HK-2 (cell line): ENCODE data around the gene ANKH.
"Not testable (repeated sequence)": the region's sequence is repeated elsewhere in the genome, so short reads cannot be mapped to it uniquely, and the experiment has no call there.

ENCODE experiments used
- DNase-seq: peaks from one replicate; pipeline ENCODE4 v3.0.0-alpha.2; 2018; ENCODE audit not compliant: unreplicated experiment

Gene ANKH

DNA sequence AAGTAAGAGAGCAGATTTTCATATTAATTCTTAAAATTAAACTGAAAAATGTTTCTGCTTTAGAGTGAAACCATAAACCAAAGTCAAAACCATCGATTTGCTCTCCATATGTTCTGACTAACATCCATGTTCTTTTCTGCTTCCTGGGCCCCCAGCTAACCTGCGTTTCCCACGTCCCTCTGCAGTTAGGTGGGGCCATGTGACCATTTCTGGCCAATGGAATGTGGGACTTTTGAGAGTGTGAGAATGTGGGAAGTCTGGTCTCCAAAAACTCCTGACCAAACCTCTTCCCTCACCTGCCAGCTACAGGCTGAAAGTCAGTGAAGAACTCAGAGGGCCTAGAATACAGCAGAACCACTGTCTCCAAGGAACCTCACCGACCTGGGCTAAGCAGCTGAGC, 44.9 kb downstream of the ANKH start:
- DNase-seq, result no peak

GRCh38 chr5:14825977-14826376, 45.6 kb downstream of the ANKH start:
- DNase-seq, result no peak

- DNase-seq, result no peak
Observed at GRCh38 chr5:14824499-14824898, 47.1 kb downstream of the ANKH start.

- no peak for DNase-seq
Observed at GRCh38 chr5:14821100-14821845, 50.3 kb downstream of the ANKH start.

DNA sequence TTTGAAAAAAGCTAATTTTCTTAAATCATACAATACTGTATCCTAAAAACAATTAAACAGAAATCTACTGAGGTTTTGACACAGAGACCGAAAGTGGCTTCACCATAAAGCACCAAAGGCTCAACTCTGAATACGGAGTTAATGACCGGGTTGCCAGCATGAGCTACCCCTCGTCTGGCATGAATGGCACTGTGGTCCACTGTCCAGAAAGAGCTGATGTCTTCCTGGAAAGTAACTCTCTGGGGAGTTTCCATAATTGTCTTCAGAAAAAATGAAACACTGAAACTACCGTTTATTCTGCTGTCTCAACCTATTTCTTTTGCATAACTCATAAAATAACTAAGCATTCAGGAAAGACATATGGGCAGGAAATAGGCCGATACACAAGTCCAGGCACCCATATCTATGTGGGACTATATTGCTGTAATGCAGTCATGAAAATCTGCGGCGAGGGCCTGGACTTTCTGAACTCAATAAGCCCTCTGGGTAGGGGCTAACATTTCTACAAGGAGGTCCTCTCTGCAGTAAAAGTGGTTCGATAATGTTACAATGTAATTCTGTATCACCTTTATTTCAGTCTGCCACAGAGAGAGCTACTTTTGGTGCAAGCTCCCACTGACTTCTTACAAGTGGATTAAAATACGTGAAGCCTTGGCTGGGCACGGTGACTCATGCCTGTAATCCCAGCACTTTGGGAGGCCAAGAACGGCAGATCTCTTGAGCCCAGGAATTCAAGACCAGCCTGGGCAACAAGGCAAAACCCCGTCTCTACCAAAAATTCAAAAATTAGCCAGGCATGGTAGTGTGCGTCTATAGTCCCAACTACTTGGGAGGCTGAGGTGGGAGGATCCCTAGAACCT, 52.4 kb downstream of the ANKH start:
- DNase-seq, result no peak

DNA sequence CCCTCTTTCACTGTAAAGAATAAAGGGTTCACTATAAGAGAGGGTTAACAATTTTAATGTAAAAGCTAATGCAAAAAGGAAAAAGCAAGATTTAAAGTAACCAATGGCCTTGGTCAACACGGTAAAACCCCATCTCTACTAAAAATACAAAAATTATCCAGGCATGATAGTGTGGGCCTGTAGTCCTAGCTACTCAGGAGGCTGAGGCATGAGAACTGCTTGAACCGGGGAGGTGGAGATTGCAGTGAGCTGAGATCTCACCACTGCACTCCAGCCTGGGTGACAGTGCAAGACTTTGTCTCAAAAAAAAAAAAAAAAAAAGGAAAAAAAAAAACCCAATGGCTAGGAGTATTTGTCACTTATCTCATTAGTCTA, 53.8 kb downstream of the ANKH start:
- not testable (repeated sequence) for DNase-seq

DNA sequence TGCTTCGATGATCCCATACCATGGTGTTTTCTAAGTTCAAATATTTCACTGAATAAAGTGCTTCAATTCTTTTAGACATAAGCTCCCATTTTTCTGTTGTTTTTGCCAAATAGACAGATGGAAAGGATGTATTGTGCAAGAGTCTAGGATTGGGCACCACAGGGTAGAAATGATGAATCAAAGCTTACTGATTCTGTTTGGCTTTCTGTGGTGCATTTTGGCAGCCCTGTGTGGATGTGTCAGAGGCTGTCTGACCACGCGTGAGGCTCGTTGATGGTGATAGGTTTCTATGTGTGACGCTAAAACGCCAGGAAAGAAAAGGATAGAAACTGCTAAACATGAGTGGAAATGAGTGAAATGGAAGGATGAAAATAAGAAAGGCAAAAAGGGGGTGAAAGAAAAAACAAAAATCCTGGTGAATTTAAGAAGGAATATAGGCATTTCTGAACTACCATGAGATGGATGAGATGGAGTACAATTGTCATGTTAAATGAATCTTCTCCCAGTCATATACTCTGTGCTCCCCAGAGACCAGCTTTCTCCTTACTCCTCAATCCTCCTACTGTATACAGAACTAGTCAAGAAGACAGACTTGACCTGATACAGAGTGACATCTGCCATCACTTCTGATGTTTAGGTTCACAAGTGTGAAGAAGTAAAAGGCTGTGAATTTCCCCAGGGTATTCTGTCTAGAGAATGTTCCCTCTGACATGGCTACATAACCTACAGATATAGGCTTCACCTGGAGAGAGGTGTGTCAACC, 54.4 kb downstream of the ANKH start:
- no peak for DNase-seq

- DNase-seq, result no peak
Observed at GRCh38 chr5:14816374-14816998, 55.1 kb downstream of the ANKH start.

GRCh38 chr5:14813747-14814146, 57.8 kb downstream of the ANKH start:
- no peak for DNase-seq

GRCh38 chr5:14812166-14812565, 59.4 kb downstream of the ANKH start:
- no peak for DNase-seq

DNA sequence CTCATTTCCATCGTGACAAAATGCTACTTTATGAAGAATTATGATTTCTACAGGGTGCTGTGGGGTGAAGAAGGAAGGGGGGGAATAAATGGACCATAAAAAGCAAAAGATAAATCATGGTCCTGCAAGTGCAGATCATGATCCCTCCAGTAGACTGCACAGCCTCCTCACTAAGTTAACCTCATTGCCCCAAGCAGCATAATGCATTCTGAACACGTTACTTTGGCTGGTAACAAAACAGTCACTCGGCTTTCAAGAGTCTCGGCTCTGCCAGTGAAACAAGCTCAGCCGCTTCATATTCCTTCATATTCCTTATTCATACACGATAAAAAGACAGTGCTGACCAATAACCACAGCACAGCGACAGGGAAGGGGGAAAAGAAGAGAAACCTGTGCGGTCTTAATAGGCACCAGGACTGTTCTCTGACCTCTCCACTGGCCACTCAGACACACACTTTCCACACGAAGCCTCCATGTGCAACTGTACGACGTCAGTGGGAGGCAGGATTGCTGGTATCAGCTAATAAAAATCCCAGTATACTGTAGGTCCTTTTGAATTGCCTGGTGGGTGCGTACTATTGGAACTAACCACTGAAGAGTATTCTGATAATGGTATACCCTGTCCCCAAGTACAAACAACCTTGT, 60.5 kb downstream of the ANKH start:
- DNase-seq, result no peak

DNA sequence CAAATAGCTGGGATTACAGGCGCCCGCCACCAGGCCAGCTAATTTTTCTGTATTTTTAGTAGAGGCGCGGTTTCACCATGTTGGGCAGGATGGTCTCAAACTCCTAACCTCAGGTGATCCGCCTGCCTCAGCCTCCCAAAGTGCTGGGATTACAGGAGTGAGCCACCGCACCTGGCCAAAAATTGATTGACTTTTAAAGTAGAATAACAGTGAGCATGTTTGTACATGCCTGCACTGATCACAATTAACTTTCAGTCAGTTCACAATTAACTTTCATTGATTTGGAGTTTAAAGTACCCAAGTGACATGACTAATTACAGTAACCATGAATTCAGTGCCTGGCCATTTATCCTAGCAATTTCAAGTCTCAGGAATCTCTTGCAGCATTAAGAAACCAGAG, 61.3 kb downstream of the ANKH start:
- DNase-seq, result no peak

DNA sequence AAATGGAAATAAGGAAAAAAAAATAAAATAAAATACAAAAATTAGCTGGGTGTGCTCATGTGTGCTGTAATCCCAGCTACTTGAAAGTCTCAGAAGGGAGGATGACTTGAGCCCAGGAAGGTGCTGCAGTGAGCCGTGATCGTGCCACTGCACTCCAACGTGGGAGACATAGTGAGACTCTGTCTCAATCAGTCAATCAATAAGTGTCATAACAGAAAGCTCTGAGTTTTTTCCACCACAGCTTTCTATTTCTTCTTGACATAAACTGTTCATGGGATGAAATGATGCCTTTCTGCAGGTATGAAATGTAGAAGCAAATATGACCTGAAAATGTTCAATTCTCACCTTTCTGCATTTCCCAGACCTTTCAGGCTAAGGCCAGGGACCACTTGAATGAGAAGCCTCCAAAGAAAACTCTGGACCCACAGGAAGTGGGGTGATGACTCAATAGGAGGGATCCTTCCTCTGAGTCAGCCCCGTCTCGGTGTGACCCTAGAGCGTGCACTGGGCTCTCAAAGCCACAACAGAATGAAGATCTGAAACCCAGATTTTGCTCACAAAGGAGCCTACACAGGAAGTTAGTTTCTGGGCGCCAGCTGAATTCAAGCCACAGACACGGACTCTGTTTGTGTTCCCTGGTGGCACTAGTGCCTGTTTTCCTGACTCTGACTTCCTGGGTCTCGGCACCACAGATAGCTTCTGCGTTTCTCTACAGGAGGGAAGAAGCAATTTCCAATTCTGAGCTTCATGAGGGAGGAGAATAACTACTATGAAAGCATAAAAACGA, 62.0 kb downstream of the ANKH start:
- peak; percentile 70 for DNase-seq

GRCh38 chr5:14807471-14807870, 64.1 kb downstream of the ANKH start:
- DNase-seq, result no peak

DNA sequence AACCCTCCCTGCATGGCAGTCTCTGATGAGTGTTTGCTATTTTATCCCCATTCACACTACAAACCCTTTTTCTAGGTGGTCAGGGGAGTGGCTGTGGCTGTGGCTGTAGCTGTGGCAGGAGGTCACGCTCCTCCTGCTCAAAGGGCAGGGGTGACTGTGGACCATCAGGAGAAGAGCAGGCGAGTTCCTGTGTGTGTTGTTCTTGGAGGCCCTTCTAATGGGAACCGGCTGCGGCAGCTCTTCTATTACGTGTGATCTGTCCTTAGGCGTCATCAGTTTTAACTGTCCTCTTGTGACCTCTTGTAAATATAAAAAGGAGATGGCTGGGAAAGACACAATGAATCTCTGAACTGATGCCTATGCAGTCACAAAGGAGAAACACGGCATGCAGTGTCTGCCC, 65.1 kb downstream of the ANKH start:
- DNase-seq, result no peak

- DNase-seq, result no peak
Observed at GRCh38 chr5:14802541-14802940, 69.0 kb downstream of the ANKH start.

DNA sequence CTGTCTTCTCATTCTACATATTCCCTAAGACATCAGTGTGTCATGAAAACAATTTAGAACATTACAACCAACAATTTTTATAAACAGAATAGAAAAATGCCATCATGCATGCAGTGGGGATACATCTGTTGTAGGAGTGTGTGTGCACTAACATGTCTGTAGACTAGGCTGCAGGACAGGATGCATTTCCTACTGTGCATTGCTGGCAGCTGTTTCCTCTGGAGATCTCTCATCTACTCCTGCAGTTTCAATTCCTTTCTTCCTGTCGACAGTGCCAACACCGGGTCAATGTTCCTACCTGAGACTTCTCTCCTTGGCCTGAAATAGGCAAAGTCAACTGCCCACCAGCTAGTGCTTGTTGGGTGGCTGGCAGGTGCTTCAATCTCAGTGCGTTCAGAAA, 69.8 kb downstream of the ANKH start:
- DNase-seq, result no peak

DNA sequence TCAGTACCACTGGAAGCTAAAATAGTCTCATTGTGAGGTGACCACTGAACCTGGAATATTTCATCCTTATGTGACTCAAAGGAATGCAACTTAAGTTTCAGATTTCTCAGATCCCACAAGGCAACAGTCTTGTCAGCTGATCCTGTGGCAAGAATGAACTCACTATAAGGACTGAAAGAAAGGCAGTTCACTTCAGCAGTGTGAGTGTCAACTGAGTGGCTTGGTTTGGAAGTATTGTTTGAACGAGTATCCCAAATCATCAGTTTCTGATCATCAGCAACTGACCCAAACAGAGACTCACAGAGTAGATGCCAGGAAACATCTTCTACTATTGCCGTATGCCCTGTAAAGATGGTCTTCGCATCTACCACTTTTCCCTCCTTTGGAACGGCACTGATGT, 74.2 kb downstream of the ANKH start:
- DNase-seq, result not testable (repeated sequence)

GRCh38 chr5:14794583-14795230, 76.9 kb downstream of the ANKH start:
- no peak for DNase-seq

- no peak for DNase-seq
Observed at GRCh38 chr5:14793851-14794250, 77.7 kb downstream of the ANKH start.
